ENCODE results near the gene STARD10.

- TF ChIP-seq CTCF (IDR thresholded peaks at IDR 0.05) (no peak), POLR2A (IDR thresholded peaks at IDR 0.05) (no peak)
Observed at GRCh38 chr11:72841397-72841796, 47.5 kb upstream of the STARD10 start.
